A549 (cell line): ENCODE measurements around the gene TRMT10C. TPM values are rescaled to one million over a fixed set of nuclear protein-coding genes. Genes with fewer than 3 reads are reported as not detected.

Experiments used
- ATAC-seq, 2 experiments: fragments of 200-7000 bp in 1 of 2; fragments of >200 bp in 1 of 2; cut with Nextera tagmentation in 1 of 2; cut with Tn5 transposase in 1 of 2; 3 replicates each; pipeline versions ENCODE4 v1.8.0 to v1.9.1; 2018 to 2020; ENCODE audit warnings: mild to moderate bottlenecking in 1 of 2, moderate library complexity in 1 of 2
- CTCF ChIA-PET: fragments of 300-600 bp; sonication (Branson Sonifier 250); formaldehyde crosslinking; extraction: SDS; loops from one replicate; lab custom pipeline; 2021; ENCODE audit warnings: antibody characterized with exemption, inconsistent platforms; lab: Yijun Ruan, JAX
- POLR2A ChIA-PET: fragments of 350-600 bp; formaldehyde crosslinking; extraction: SDS; loops from one replicate; lab custom pipeline; 2021; ENCODE audit warnings: antibody characterized with exemption, inconsistent platforms; lab: Yijun Ruan, JAX
- DNase-seq, 2 experiments: peaks; one replicate each; pipeline versions ENCODE4 v3.0.0 to v3.0.0-alpha.2; 2011 to 2016; ENCODE audit warnings: low read depth in 1 of 2, low spot score in 1 of 2
- FAIRE-seq: peaks from 2 replicates; lab custom pipeline; 2011; peaks lifted over from hg19 to GRCh38; lab: Jason Lieb, UNC
- H3K27ac ChIP-seq, 2 experiments: fragments of >200 bp; sonication (Bioruptor Twin); formaldehyde crosslinking; 3 replicates each; pipeline ENCODE4 v1.5.1; 2016 to 2017
- H3K4me1 ChIP-seq: fragments of >200 bp; sonication (Bioruptor Twin); formaldehyde crosslinking; 3 replicates; pipeline ENCODE4 v1.6.1; 2016
- H3K4me2 ChIP-seq: fragments of >200 bp; sonication (Bioruptor Twin); formaldehyde crosslinking; 3 replicates; pipeline ENCODE4 v1.6.1; 2016
- H3K4me3 ChIP-seq: fragments of >200 bp; sonication (Bioruptor Twin); formaldehyde crosslinking; 3 replicates; pipeline ENCODE4 v1.5.1; 2016
- H3K9me3 ChIP-seq: fragments of >200 bp; sonication (Bioruptor Twin); formaldehyde crosslinking; 3 replicates; pipeline ENCODE4 v1.6.1; 2016
- EHMT2 ChIP-seq: fragments of 200-600 bp; sonication (generic); IDR thresholded peaks from 2 replicates; pipeline ENCODE4 v1.6.1; 2016; ENCODE audit warnings: antibody characterized with exemption, low read depth, mild to moderate bottlenecking, moderate library complexity
- HEYL ChIP-seq: fragments of 250-450 bp; sonication (Bioruptor Pico); IDR thresholded peaks from 2 replicates; pipeline ENCODE4 v1.8.0; 2021; ENCODE audit warnings: mild to moderate bottlenecking, moderate library complexity
- HOXB13 ChIP-seq: fragments of 250-450 bp; sonication (Bioruptor Pico); IDR thresholded peaks from 2 replicates; pipeline ENCODE4 v1.5.0; 2020; ENCODE audit warnings: low read depth, mild to moderate bottlenecking, moderate library complexity
- HOXB5 ChIP-seq: fragments of 250-450 bp; sonication (Bioruptor Pico); IDR thresholded peaks from 2 replicates; pipeline ENCODE4 v1.5.0; 2020; ENCODE audit warnings: mild to moderate bottlenecking, moderate library complexity
- KDM1A ChIP-seq: fragments of 200-600 bp; sonication (generic); IDR thresholded peaks from 2 replicates; pipeline ENCODE4 v1.6.1; 2016; ENCODE audit warnings: low read depth, mild to moderate bottlenecking
- MAZ ChIP-seq: fragments of 150-350 bp; IDR thresholded peaks from 2 replicates; pipeline ENCODE4 v1.6.1; 2014; ENCODE audit warnings: antibody characterized with exemption, low read depth, low read length, borderline replicate concordance
- MYC ChIP-seq: IDR thresholded peaks from 2 replicates; pipeline ENCODE4 v1.6.1; 2012; ENCODE audit warnings: mild to moderate bottlenecking, inconsistent platforms, low read length, improper control_type of control experiment, borderline replicate concordance
- NFE2L2 ChIP-seq: fragments of 150-350 bp; conservative IDR thresholded peaks from 2 replicates; pipeline ENCODE4 v1.6.1; 2014; ENCODE audit warnings: low read length
- PHF8 ChIP-seq: fragments of 200-600 bp; sonication (generic); IDR thresholded peaks from 2 replicates; pipeline ENCODE4 v1.6.1; 2016; ENCODE audit warnings: low read depth, mild to moderate bottlenecking, antibody characterized with exemption, moderate library complexity, borderline replicate concordance
- RCOR1 ChIP-seq: fragments of 150-350 bp; IDR thresholded peaks from 2 replicates; pipeline ENCODE4 v1.6.1; 2014; ENCODE audit warnings: antibody characterized with exemption, low read length, low read depth
- RFX5 ChIP-seq: fragments of 450-650 bp; IDR thresholded peaks from 2 replicates; pipeline ENCODE4 v1.7.1; 2014; ENCODE audit warnings: antibody characterized with exemption, mild to moderate bottlenecking, moderate library complexity
- RNF2 ChIP-seq: fragments of 200-600 bp; sonication (generic); IDR thresholded peaks from 2 replicates; pipeline ENCODE4 v1.6.1; 2016; ENCODE audit warnings: low read depth, mild to moderate bottlenecking, antibody characterized with exemption, moderate library complexity, borderline replicate concordance
- SMC3 ChIP-seq: fragments of >200 bp; sonication (Bioruptor Twin); formaldehyde crosslinking; IDR thresholded peaks from 3 replicates; pipeline ENCODE4 v1.6.1; 2018; ENCODE audit warnings: inconsistent platforms
- ZFP36 ChIP-seq: fragments of 450-650 bp; IDR thresholded peaks from 2 replicates; pipeline ENCODE4 v1.6.1; 2014; ENCODE audit warnings: borderline replicate concordance; ENCODE audit not compliant: partially characterized antibody
- WGBS: methylation state at CpG from one replicate; pipeline ENCODE4 v1.1.6; 2017; ENCODE audit errors: missing lambda C conversion rate; 5-methylcytosine and 5-hydroxymethylcytosine counted together
- polyA plus RNA-seq, 4 experiments: library from polyadenylated mRNA; depleted of rRNA in 3 of 4; stranded (reverse); fragments of >200 nt; fragmentation: RNase III in 1 of 4; extraction: RNeasy Plus Mini Kit Qiagen cat#74134 plus additional on column Dnase treatment in 1 of 4; gene quantifications; 2 replicates in 3 of 4; 3 replicates in 1 of 4; pipeline ENCODE4 v1.2.3, GENCODE V29; 2011 to 2017
- small RNA-seq, 6 experiments: library from RNA; depleted of rRNA; stranded (forward); fragments of <200 nt; gene quantifications; one replicate each; pipeline ENCODE3, GENCODE V24; 2012
- TF ChIP-seq, protein P1 (sequence below): IDR thresholded peaks from 2 replicates; pipeline ENCODE4 v1.6.1; 2012
- TF ChIP-seq, protein P2 (sequence below): fragments of 150-350 bp; IDR thresholded peaks from 2 replicates; pipeline ENCODE4 v1.6.1; 2014; ENCODE audit warnings: low read depth, mild to moderate bottlenecking, low read length
- TF ChIP-seq, protein P3 (sequence below): fragments of 200-600 bp; sonication (generic); IDR thresholded peaks from 2 replicates; pipeline ENCODE4 v1.6.1; 2016; ENCODE audit warnings: antibody characterized with exemption, mild to moderate bottlenecking, moderate library complexity
- TF ChIP-seq, protein P4 (sequence below): fragments of >200 bp; sonication (Bioruptor Twin); formaldehyde crosslinking; IDR thresholded peaks from 2 replicates; pipeline ENCODE4 v1.6.1; 2016

The TRMT10C gene
- polyA plus RNA-seq, 2 of the 4 experiments (the other 2 are of a cell fraction): 30.8 to 37.0 TPM

DNA sequence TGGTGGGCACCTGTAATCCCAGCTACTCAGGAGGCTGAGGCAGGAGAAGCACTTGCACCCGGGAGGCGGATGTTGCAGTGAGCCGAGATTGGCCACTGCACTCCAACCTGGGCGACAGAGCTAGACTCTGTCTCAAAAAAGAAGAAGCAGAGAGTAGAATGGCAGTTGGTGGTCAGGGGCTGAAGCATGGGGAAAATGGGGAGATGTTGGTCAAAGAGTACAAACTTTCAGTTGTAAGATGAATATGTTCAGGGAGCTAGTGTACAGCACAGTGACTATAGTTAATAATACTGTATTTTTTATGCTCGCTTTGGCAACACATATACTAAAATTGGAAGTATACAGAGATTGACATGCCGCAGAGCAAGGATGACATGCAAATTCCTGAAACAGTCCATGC is 53.9 kb downstream of the TRMT10C start:
- Histone ChIP-seq H3K4me3 (no peak overlapping the region), H3K9me3 (no peaks in the 10 kb centered on the region), H3K27ac (no peak overlapping the region), H3K4me1 (no peaks in the 10 kb centered on the region), H3K4me2 (no peak overlapping the region)
- POLR2A ChIA-PET: no interaction called here
- DNase-seq: no peak
- FAIRE-seq: no peak
- CTCF ChIA-PET: no interaction called here
- WGBS: 85% methylated on average over 6 of the region's 6 CpGs
- TF ChIP-seq, protein P1, sequence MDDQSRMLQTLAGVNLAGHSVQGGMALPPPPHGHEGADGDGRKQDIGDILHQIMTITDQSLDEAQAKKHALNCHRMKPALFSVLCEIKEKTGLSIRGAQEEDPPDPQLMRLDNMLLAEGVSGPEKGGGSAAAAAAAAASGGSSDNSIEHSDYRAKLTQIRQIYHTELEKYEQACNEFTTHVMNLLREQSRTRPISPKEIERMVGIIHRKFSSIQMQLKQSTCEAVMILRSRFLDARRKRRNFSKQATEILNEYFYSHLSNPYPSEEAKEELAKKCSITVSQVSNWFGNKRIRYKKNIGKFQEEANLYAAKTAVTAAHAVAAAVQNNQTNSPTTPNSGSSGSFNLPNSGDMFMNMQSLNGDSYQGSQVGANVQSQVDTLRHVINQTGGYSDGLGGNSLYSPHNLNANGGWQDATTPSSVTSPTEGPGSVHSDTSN: no peak
- TF ChIP-seq, protein P2, sequence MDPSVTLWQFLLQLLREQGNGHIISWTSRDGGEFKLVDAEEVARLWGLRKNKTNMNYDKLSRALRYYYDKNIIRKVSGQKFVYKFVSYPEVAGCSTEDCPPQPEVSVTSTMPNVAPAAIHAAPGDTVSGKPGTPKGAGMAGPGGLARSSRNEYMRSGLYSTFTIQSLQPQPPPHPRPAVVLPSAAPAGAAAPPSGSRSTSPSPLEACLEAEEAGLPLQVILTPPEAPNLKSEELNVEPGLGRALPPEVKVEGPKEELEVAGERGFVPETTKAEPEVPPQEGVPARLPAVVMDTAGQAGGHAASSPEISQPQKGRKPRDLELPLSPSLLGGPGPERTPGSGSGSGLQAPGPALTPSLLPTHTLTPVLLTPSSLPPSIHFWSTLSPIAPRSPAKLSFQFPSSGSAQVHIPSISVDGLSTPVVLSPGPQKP: no peak
- TF ChIP-seq SMC3 (no peak), RCOR1 (no peak), RNF2 (no peak), HEYL (CRISPR knock-in tag) (no peak), ZFP36 (no peak), HOXB5 (CRISPR knock-in tag) (no peak), KDM1A (no peak), RFX5 (no peak), EHMT2 (no peak), HOXB13 (CRISPR knock-in tag) (no peak), PHF8 (no peak), MYC (no peak), NFE2L2 (no peak), MAZ (no peak)
- TF ChIP-seq, protein P3, sequence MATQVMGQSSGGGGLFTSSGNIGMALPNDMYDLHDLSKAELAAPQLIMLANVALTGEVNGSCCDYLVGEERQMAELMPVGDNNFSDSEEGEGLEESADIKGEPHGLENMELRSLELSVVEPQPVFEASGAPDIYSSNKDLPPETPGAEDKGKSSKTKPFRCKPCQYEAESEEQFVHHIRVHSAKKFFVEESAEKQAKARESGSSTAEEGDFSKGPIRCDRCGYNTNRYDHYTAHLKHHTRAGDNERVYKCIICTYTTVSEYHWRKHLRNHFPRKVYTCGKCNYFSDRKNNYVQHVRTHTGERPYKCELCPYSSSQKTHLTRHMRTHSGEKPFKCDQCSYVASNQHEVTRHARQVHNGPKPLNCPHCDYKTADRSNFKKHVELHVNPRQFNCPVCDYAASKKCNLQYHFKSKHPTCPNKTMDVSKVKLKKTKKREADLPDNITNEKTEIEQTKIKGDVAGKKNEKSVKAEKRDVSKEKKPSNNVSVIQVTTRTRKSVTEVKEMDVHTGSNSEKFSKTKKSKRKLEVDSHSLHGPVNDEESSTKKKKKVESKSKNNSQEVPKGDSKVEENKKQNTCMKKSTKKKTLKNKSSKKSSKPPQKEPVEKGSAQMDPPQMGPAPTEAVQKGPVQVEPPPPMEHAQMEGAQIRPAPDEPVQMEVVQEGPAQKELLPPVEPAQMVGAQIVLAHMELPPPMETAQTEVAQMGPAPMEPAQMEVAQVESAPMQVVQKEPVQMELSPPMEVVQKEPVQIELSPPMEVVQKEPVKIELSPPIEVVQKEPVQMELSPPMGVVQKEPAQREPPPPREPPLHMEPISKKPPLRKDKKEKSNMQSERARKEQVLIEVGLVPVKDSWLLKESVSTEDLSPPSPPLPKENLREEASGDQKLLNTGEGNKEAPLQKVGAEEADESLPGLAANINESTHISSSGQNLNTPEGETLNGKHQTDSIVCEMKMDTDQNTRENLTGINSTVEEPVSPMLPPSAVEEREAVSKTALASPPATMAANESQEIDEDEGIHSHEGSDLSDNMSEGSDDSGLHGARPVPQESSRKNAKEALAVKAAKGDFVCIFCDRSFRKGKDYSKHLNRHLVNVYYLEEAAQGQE: no peak
- TF ChIP-seq, protein P4, sequence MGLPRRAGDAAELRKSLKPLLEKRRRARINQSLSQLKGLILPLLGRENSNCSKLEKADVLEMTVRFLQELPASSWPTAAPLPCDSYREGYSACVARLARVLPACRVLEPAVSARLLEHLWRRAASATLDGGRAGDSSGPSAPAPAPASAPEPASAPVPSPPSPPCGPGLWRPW: no peak
- no peak for ATAC-seq

Small RNAs within 50 kb of the gene (small RNA-seq; reads per million reads assigned to genes)
- 0 reads per million in 6 experiments for gene RNU6-1256P

Other genes starting within 250 kb of the TRMT10C start
- 0.05 TPM in 2 replicates for gene IMPG2, start 241.3 kb upstream of the TRMT10C start, polyA plus RNA-seq (2011; rRNA removed)
- gene IMPG2, start 241.3 kb upstream of the TRMT10C start, polyA plus RNA-seq (2017; fragmentation: RNase III; extraction: RNeasy Plus Mini Kit Qiagen cat#74134 plus additional on column Dnase treatment): 0.03 TPM in 3 replicates
- 8.4 and 10.3 TPM in 2 replicates for gene SENP7, start 48.7 kb upstream of the TRMT10C start, polyA plus RNA-seq (2011; rRNA removed)
- gene SENP7, start 48.7 kb upstream of the TRMT10C start, polyA plus RNA-seq (2017; fragmentation: RNase III; extraction: RNeasy Plus Mini Kit Qiagen cat#74134 plus additional on column Dnase treatment): 2.9 to 3.1 TPM (median 3.0 TPM) in 3 replicates
- gene PCNP, start 12.3 kb downstream of the TRMT10C start, polyA plus RNA-seq (2011; rRNA removed): 95.8 and 135 TPM in 2 replicates
- gene PCNP, start 12.3 kb downstream of the TRMT10C start, polyA plus RNA-seq (2017; fragmentation: RNase III; extraction: RNeasy Plus Mini Kit Qiagen cat#74134 plus additional on column Dnase treatment): 114 to 125 TPM (median 119 TPM) in 3 replicates
- 18.8 and 24.3 TPM in 2 replicates for gene ZBTB11, start 115.3 kb downstream of the TRMT10C start, polyA plus RNA-seq (2011; rRNA removed)
- 11.3 to 12.0 TPM (median 11.6 TPM) in 3 replicates for gene ZBTB11, start 115.3 kb downstream of the TRMT10C start, polyA plus RNA-seq (2017; fragmentation: RNase III; extraction: RNeasy Plus Mini Kit Qiagen cat#74134 plus additional on column Dnase treatment)
- gene RPL24, start 124.8 kb downstream of the TRMT10C start, polyA plus RNA-seq (2011; rRNA removed): 1,426 and 1,646 TPM in 2 replicates
- 1,830 to 2,100 TPM (median 1,839 TPM) in 3 replicates for gene RPL24, start 124.8 kb downstream of the TRMT10C start, polyA plus RNA-seq (2017; fragmentation: RNase III; extraction: RNeasy Plus Mini Kit Qiagen cat#74134 plus additional on column Dnase treatment)
- 4.0 and 6.7 TPM in 2 replicates for gene CEP97, start 162.7 kb downstream of the TRMT10C start, polyA plus RNA-seq (2011; rRNA removed)
- 4.6 to 5.2 TPM (median 5.1 TPM) in 3 replicates for gene CEP97, start 162.7 kb downstream of the TRMT10C start, polyA plus RNA-seq (2017; fragmentation: RNase III; extraction: RNeasy Plus Mini Kit Qiagen cat#74134 plus additional on column Dnase treatment)
- 49.5 and 52.5 TPM in 2 replicates for gene NXPE3, start 217.3 kb downstream of the TRMT10C start, polyA plus RNA-seq (2011; rRNA removed)
- 43.4 to 48.6 TPM (median 44.1 TPM) in 3 replicates for gene NXPE3, start 217.3 kb downstream of the TRMT10C start, polyA plus RNA-seq (2017; fragmentation: RNase III; extraction: RNeasy Plus Mini Kit Qiagen cat#74134 plus additional on column Dnase treatment)